Inflammatory macrophage treated with lipopolysaccharide for 1 hour (primary cell): ENCODE results near the gene SMARCE1.
A peak's percentile ranks its signal among the peaks of the same experiment; 100 is the strongest.

Source experiments
- DNase-seq, 2 donors: peaks; one replicate each; pipeline ENCODE4 v3.0.0-alpha.2; 2020 to 2022

The SMARCE1 gene

GRCh38 chr17:40647624-40648383 is at the start of gene SMARCE1:
Gene SMARCE1, minus strand, starts transcription at chr17:40647818. Its CDS starts 2,016 bp downstream, at chr17:40645802.
- peak; percentile 56 to 76 for DNase-seq

- DNase-seq: no peak
Observed at GRCh38 chr17:40697297-40697696, 49.7 kb upstream of the SMARCE1 start.

GRCh38 chr17:40696651-40697072 is 49.0 kb upstream of the SMARCE1 start:
- DNase-seq: no peak

- no peak for DNase-seq
Observed at GRCh38 chr17:40695874-40696472, 48.4 kb upstream of the SMARCE1 start.

- DNase-seq: no peak
Observed at GRCh38 chr17:40694584-40694983, 47.0 kb upstream of the SMARCE1 start.

- no peak for DNase-seq
Observed at GRCh38 chr17:40687106-40687505, 39.5 kb upstream of the SMARCE1 start.

- DNase-seq: no peak
Observed at GRCh38 chr17:40686192-40686591, 38.6 kb upstream of the SMARCE1 start.

- no peak for DNase-seq
Observed at GRCh38 chr17:40680998-40681397, 33.4 kb upstream of the SMARCE1 start.

GRCh38 chr17:40679523-40679907 is 31.9 kb upstream of the SMARCE1 start:
- DNase-seq: no peak

- no peak for DNase-seq
Observed at GRCh38 chr17:40678902-40679522, 31.4 kb upstream of the SMARCE1 start.

- no peak for DNase-seq
Observed at GRCh38 chr17:40675905-40676304, 28.3 kb upstream of the SMARCE1 start.

GRCh38 chr17:40672654-40673053 is 25.0 kb upstream of the SMARCE1 start:
- DNase-seq: no peak

GRCh38 chr17:40671282-40671681 is 23.7 kb upstream of the SMARCE1 start:
- DNase-seq: no peak

GRCh38 chr17:40666331-40666730 is 18.7 kb upstream of the SMARCE1 start:
- DNase-seq: no peak

GRCh38 chr17:40664582-40665333 is 17.1 kb upstream of the SMARCE1 start, which contains the start of gene KRT222:
Gene KRT222, minus strand, starts transcription at chr17:40665177. Its CDS starts 78 bp downstream, at chr17:40665099.
- no peak for DNase-seq

GRCh38 chr17:40663252-40663651 is 15.6 kb upstream of the SMARCE1 start:
- DNase-seq: no peak

GRCh38 chr17:40659911-40660310 is 12.3 kb upstream of the SMARCE1 start:
- no peak for DNase-seq

GRCh38 chr17:40658396-40658795 is 10.8 kb upstream of the SMARCE1 start:
- DNase-seq: no peak

- no peak for DNase-seq
Observed at GRCh38 chr17:40651939-40652338, 4.3 kb upstream of the SMARCE1 start.

GRCh38 chr17:40648384-40648968 is 858 bp upstream of the SMARCE1 start:
- DNase-seq: no peak

- DNase-seq: peak; percentile 32 to 36
Observed at GRCh38 chr17:40646791-40647623, 611 bp downstream of the SMARCE1 start.

- DNase-seq: no peak
Observed at GRCh38 chr17:40645943-40646342, 1.7 kb downstream of the SMARCE1 start.
